ENCODE data around the gene RAPGEF6.

RAPGEF6 gene

DNA sequence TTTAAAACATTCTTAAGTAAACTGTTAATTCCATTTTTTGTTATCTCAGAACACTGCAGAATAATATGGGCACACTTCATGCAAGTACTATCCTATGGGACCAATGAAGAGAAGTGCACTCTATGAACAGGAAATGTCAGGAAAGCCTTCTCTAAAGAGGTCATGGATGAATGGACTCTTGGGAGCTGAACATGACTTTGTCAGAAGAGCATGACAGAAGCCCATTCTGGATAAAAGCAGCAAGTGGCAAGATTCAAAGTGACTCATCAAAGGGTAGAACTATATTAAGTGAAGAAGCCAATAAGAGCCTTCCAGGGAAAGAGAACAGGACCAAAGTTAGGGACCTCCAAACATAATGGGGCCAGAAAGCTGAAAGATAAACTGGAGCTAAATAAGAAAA lies 94.0 kb downstream of the RAPGEF6 start:
- no peak for DNase-seq (ENCODE audit: low read depth, low spot score)

DNA sequence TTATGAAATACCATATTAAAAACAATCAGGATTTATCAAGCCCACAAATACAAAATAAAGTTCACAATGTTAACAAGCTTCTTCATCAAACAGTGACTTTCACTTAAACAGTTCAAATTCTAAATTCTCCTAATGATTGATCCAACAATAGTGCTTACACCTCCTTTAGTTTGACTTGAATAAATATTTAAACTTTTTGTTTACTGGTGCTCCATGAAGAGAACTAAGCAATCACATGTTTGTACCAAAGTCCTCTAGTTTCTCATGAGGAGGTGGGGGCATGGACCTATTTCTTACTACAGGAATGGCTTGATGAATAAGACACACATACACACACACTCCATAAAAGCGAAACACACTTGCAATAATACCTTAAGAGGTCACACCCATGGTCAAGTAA lies 95.8 kb downstream of the RAPGEF6 start:
- DNase-seq (ENCODE audit: low read depth, low spot score), result no peak

DNA sequence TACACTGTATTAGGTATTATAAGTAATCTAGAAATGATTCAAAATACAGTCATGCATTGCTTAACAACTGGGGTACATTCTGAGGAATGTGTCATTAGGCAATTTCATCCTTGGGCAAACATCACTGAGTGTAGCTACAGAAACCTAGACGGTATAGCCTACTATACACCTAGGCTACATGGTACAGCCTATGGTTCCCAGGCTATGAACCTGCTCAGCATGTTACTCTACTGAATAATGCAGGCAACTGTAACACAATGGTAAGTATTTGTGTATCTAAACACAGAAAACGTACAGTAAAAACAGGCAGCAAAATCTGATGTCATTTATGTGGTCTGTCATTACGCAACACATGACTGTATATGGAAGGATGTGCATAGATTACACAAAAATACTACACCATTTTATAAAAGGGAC lies 96.8 kb downstream of the RAPGEF6 start:
- DNase-seq (ENCODE audit: low read depth, low spot score), result no peak

DNA sequence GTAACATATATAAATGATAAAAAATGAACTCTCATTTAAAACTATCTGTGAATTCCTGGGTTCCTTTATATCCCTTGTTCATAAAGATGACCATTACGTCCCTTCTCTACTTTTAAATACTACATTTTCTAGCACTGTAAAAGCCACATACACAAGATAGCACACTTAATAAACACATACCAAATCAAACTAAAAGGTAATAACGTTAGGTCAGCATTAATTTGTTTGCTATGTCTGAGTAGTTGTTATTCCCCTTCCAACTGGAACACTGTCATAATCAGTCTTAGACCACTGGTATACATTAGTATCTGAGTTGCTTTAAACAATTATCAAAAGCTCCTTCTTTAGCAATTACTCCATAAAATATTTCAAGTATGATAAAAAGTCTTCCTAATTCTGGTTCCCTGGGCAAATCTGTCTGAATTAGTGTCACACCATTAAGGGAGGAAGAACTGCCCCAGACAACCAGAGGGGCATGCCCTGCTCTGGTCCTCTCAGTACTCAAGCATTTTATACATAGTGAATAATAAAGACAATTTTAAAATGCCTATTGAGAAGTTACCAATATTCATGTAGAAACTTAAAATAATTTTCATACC lies 98.1 kb downstream of the RAPGEF6 start:
- no peak for DNase-seq (ENCODE audit: low read depth, low spot score)

DNA sequence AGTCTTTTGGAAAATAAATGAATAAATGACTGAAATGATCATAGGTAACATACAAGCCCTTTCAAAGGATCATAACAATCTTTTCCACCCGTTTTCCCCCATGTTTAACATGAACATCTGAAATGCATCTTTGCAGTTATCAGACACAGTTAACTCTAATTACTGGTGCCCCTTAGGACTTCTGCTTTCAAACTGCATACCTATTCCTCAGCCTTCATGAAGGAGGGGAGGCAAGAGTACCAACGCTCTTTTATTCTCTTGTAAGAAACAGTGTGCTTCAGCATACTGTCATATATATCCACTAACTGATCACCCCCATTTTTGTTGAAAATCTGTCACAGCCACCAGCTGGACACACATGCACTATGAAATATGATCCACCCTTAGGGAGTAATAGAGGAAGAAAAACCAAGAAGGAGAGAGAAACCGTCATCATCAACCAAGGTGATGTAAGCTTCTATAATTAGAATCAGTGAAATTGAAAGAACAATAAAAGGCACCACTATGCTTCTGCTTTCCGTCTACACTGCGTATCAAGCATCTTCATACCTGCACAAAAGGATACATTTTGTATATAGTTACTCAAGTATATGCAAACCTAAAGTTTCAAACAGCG lies 98.7 kb downstream of the RAPGEF6 start:
- DNase-seq (ENCODE audit: low read depth, low spot score), result no peak

DNA sequence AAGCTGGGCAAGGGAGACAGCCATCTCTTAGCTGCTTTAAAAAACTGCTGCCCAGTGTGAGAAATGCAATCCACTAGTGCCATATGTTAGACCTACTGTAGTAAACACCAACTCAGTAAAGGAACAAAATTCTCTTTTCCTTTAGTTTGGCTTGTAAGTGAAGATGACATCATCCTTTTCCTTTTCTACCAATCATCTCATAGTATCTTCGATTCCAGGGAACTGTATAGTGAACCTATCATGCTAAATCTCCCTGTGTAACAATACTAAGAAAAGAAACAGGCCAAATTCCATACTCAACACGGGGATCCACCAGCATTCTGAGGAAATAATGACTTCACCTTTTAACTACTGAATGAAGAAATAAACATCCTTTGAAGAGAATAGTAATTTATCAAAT lies 100.1 kb downstream of the RAPGEF6 start:
- DNase-seq (ENCODE audit: low read depth, low spot score), result no peak

DNA sequence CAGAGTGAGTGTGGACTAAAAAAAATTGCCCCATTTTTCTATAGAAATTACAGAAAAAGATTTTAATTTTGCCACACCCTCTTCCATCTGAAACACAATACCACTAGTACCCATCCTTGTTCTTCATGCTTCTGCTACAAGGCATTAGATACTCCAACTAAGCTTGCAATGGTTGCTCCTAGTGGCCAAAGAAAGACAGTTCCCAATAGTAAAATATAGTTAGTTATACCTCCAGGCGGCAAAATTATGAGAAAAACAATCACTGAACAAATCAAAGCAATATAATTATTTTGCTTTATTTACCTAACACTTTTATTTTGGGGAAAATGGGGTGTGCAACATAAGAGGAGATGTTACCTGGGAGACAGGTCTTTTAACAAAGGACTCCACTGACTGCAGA lies 101.2 kb downstream of the RAPGEF6 start:
- no peak for DNase-seq (ENCODE audit: low read depth, low spot score)

DNA sequence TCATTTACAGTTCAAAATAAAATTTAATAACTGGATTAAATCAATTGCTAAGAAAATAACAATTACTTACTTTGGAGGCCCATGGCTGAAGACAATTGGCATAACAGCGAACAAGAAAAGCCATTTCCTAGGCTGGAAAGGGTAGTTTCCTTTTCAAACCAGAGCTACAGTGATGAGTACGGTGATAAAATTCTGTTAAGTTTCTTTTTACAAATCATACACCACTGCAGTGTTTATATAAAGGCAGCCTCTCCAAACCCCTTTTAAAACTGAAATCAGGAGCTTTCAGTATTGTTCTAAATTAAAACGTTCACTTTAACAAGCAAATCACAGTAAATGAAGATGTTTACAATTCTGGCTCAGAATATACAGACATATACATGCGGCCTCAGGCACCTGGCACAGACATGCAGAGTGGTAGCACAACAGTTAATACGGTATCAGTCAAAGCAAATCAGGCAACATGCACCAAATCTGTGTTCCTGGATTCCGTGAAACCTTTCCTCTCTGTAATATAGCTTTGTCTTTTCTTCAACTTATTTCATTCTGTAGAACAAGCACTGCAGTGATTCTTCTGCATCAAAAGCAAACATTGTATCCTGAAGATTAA lies 102.9 kb downstream of the RAPGEF6 start:
- no peak for DNase-seq (ENCODE audit: low read depth, low spot score)

DNA sequence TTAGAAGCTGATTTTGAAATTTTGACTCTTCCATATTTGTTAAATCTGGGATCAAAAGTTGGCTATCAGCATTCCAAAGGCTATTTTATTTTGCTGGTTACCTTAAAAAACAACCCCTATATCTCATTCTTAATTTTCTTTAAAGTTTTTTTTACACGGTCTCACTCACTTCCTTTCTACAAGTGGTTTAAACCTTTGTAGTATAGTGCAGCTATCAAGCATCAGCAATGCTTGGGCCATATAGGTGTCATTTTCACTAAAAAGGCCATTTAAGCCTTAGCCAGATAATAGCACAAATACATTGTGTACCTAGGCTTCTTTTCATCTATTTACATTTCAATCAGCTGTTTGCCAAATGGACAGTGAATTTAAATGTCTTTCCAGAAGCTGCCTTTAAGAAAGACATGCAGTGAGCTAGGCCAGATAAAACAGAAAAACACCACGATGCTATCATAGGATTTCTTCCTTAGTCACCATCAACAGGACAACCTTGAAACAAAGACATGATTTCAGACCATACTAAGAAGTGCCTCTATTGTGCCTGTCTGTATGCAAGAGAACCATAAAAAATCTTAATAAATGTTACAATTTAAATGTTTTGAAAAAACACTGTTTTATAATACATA lies 104.2 kb downstream of the RAPGEF6 start:
- no peak for DNase-seq (ENCODE audit: low read depth, low spot score)

DNA sequence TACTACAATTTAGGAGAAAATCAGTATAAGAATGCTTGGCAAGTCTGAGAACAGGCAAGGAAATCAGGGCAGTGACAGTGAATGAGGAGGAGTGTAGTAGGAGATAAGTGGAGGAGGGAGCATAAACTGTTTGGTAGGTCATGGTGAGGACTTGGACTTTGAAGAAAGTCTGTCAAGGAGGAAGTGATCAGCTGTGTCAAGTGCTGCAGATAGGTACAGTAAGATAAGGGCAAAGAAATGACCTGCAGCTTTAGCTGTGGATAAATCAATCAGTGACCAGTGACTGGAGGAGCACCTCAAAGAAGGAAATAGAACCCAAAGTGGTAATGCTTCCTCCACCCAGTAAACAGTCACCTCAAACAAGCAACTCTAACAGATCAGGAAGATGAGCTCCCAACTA lies 106.3 kb downstream of the RAPGEF6 start:
- DNase-seq (ENCODE audit: low read depth, low spot score), result no peak

DNA sequence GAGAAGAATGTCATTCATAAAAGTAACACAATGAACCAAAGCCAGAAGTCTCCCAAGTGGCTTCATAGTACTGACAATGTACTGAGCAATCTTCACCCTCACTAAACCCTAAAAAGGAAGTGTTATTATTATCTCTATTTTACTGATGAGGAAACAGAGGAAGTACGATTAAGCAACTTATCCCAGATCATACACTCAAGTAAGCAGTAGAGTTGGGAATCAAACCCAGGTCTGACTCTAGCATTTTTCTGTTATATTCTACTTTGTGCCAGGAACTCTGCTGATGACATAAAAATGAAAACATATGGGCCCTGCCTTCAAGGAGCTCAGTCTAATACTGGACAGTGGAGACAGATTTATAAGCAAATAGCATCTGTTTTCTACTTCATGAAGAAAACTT lies 109.2 kb downstream of the RAPGEF6 start:
- no peak for DNase-seq (ENCODE audit: low read depth, low spot score)

DNA sequence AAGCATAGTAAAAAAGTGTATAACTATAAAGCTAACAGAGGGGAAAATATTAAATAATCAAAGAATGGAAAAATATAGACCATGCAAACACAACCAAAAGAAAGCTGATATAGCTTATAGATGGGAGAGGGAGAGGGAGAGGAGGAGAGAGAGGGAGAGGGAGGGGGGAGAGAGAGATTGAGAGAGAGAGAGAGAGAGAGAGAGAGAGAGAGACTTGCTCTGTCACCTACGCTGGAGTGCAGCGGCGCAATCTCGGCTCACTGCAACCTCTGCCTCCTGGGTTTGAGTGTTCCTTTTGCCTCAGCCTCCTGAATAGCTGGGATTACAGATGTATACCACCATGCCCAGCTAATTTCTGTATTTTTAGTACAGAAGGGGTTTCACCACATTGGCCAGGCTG lies 110.6 kb downstream of the RAPGEF6 start:
- no peak for DNase-seq (ENCODE audit: low read depth, low spot score)

DNA sequence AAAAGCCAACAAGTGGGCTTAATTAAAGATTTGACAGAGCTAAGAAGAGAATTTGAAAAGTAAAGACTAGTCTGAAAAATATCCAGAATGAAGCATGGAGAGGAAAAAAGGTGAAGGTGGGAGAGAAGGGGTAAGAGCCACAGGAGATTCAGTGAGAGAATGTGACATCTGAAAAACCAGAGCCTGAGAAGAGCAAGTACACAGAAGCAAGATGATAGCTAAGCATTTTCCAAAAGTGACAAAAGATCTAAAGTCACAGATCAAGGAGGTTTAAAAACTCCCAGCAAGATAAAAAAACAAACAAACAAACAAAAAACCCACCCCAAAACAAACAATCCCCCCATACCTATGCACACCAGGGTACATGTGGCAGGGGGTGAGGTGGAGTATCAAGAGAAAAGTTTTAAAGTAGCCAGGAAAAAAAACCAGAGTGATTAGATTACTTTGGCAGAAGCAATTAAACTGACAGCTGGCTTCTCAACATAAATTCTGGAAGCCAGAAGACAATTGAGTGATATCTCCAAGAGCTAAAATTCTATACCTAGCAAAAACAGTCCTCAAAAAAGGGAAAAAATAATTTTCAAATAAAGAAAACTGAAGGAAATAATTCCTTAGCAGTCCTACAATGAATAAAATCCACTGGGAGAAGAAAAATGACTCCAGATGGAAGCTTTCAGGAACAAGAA lies 111.4 kb downstream of the RAPGEF6 start:
- no peak for DNase-seq (ENCODE audit: low read depth, low spot score)

DNA sequence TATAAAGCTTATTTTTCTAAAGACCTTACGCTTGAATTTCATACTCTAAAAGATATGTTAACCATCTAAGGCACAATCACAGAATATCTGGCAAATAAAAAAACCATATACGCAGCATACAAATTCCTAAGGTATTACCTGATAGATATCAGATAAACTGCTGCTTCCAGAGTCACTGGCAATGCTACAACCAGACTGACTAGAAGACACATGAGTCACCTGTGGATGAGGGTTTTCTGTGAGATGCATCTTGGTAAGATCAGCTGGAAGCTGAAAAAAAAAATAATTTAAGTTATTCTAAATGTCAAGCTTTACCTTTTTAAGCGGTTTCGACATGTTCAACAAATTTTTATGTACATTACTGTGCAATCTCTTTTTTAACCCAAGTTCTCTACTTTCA lies 113.8 kb downstream of the RAPGEF6 start:
- DNase-seq (ENCODE audit: low read depth, low spot score), result no peak

DNA sequence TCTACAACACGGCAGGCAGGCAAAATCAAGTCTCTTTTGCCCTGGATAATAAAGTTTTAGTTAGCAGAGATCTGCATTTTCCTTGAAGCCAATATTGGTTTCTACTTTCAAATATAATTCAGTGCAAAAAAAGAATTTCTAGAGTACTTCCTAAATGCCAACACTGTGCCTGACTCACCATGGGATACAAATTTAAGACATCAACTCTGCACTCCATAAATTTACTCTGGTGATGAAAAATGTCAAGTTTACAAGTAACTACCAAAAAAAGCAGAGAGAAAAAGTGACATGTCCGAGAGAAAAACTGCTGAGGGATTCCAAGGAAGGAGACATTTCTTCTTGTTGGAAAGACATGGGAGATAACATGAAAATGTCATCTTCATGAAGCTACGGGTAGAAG lies 119.7 kb downstream of the RAPGEF6 start:
- no peak for DNase-seq (ENCODE audit: low read depth, low spot score)

DNA sequence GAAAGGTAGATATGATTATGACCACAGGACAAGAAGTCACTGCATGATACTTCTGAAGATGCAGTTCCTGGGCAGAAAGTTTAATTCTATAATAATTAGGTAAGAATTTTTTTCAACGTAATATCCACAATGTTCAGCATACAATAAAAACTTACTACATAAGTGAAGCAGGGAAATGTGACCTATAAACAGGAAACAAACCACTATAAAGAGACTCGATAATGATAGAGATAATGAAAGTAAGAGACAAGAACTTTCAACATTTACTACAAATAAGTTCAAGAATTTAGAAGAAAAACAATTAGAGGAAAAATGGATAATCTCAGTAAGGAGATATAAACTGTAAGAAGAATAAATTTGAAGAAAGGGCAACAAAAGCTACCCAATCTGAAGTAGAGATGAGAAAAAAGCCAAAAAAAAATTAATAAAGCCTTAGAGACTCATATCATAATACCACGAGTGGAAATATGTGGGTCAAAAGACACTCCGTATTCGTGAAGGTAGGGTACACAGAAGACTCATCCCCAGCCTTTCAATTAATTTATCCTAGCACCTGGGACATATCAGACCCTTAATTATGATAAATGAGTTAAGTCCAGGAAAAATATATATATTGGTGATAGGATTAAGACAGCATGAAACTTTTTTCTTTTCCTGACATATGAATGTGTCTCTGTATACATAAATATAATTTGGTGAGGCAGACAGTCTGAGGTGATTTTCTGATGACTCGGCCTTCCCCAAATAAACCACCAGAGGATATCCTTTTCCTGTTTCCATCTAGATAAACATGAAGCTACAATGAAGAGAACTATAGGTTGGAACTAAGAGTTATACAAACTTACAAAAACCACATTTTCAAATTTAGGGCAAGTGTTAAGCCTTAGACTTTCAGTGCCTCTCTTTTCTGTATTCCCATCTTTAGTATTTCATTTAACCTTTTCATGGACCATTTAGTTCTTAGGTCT lies 120.4 kb downstream of the RAPGEF6 start:
- DNase-seq (ENCODE audit: low read depth, low spot score), result no peak

DNA sequence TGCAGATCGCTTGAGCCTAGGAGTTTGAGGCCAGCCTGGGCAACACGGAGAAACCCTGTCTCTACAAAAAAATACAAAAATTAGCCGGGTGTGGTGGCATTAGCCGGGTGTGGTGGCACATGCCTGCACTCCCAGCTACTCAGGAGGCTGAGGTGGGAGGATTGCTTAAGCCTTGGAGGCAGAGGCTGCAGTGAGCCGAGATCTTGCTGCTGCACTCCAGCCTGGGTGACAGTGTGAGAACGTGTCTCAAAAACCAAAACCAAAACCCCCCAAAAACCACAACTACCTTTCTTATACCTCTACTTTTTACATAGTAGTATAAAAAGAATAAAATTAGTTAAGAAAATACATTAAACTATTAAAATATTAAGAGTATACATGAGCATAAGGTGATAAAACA lies 121.2 kb downstream of the RAPGEF6 start:
- DNase-seq (ENCODE audit: low read depth, low spot score), result no peak

DNA sequence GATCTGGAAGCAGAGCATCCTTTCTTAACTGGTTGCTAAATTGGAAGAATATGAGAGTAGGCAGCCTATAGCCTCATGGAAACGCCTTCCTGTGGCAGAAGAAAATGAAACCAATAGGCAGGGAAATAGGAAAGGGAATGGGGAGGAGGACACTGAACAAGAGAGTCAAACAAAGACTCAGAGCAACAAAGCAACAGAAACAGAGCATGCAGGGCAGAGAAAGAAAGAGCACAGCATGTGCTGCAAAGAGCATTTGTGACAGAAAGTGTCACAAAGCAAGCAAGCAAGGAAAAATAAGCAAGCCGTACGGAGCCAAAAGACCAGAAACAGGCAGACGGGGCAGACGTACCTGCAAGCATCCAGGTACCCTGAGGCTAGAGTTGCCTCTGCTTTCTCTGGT lies 123.1 kb downstream of the RAPGEF6 start:
- no peak for DNase-seq (ENCODE audit: low read depth, low spot score)

DNA sequence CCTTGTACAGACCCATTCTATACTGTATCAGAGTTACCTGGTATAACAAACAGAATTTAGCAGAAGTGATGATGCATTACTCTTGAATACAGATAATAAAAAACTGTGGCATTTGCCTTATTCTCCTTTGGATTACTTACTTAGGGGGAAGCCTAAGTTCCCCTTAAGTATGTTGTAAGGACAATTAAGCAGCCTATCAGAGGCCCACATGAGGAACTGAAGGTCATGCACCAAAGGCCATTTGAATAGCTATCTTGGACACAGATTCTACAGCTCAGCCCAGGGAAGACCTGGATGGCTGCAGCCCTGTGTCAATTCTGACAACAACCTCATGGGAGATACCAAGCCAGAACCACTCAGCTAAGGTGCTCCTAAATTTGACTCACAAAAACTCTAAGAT lies 125.2 kb downstream of the RAPGEF6 start:
- no peak for DNase-seq (ENCODE audit: low read depth, low spot score)

DNA sequence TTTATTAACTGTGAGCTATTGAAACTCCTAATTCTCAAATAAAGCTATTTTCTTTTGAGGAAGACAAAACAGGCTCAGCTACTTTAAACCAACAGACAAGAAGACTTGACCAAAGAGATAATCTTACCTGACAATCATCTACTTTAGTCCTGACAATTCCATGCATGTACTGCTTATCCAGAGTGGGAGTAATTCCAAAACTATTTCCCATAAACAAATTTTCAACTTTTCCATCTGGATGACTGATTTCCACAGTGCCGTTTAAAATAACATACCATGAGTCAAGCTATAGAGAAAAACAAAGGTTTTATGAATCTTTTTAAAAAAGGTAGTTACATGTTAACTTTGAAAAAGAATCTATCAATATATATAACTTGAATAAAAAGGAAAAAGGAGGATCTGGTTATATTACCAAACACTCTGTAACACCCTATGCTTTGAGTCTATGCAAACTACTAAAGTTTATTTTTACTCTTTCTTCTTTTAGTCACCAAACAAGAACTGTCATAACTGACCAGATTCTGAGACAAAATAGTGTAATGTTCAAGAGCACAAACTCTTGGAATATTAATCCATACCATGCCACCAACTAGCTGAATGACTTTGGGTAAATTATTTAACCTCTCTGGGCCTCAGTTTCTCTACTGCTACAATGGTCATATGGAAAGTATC lies 129.7 kb downstream of the RAPGEF6 start:
- no peak for DNase-seq (ENCODE audit: low read depth, low spot score)

DNA sequence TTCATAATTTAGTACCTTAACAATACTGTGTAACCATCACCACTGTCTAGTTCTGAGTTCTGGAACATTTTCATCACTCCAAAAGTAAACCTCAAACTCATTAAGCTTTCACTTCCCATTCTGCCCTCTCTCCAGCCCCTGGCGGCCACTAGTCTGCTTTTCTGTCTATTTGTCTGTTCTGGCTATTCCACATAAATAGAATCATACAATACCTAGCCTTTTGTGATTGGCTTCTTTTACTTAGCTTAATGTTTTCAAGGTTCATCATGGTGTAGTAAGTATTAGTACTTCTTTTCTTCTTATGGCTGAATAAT lies 138.7 kb downstream of the RAPGEF6 start:
- no peak for DNase-seq (ENCODE audit: low read depth, low spot score)

Data from brain pericyte (primary cell).